NCI-H524 treated with DMSO at 0.1 percent for 48 hours (cell line): ENCODE data around the gene ROR2.

Experiments used
- DNase-seq: peaks from one replicate; lab custom pipeline; 2025; lab: John Stamatoyannopoulos, UW

ROR2 gene

GRCh38 chr9:91516777-91517176, 433.3 kb downstream of the ROR2 start:
- no peak for DNase-seq

GRCh38 chr9:91516081-91516480, 433.9 kb downstream of the ROR2 start:
- no peak for DNase-seq

GRCh38 chr9:91515074-91515687, 434.8 kb downstream of the ROR2 start:
- DNase-seq = no peak
